Measurements from ENCODE around the gene CHGA. TPM values are rescaled to one million over a fixed set of nuclear protein-coding genes. Genes with fewer than 3 reads are reported as not detected.

The CHGA gene
- total and polyA plus RNA-seq, 2 of the 13 experiments (the other 11 are each of a cell fraction or from before 2014, with no cell fraction given): not detected

- TF ChIP-seq IKZF5 (CRISPR knock-in tag; IDR thresholded peaks at IDR 0.05) (peak; percentile 33; the same call in 1 of the 2 replicates), ZSCAN31 (CRISPR knock-in tag; IDR thresholded peaks at IDR 0.05; ENCODE audit: low read depth) (0 out of 2 replicates have a peak, but pooled peaks have one; percentile 22), KLF6 (CRISPR knock-in tag; IDR thresholded peaks at IDR 0.05) (no peak), MXI1 (IDR thresholded peaks at IDR 0.05; ENCODE audit: borderline replicate concordance, low read depth, low read length) (peak; percentile 50; the same call in 1 of the 3 replicates), ELF3 (CRISPR knock-in tag; IDR thresholded peaks at IDR 0.05) (0 out of 2 replicates have a peak, but pooled peaks have one; percentile 30), NR2F6 (IDR thresholded peaks at IDR 0.05) (no peak), NR2F6 (CRISPR knock-in tag; IDR thresholded peaks at IDR 0.05) (peak; percentile 19; the same call in 1 of the 2 replicates), THAP11 (CRISPR knock-in tag; IDR thresholded peaks at IDR 0.05) (0 out of 2 replicates have a peak, but pooled peaks have one; percentile 24), HNRNPL (IDR thresholded peaks at IDR 0.05; ENCODE audit: low read depth, low read length) (peak; percentile 95), ZNF747 (CRISPR knock-in tag; IDR thresholded peaks at IDR 0.05; ENCODE audit: borderline replicate concordance) (no peak), KDM2A (CRISPR knock-in tag; IDR thresholded peaks at IDR 0.05; ENCODE audit: borderline replicate concordance, low read depth) (peak; percentile 72), CTCF (CRISPR knock-in tag; IDR thresholded peaks at IDR 0.05) (peak; percentile 97), ZNF564 (CRISPR knock-in tag; IDR thresholded peaks at IDR 0.05) (no peak), STAG1 (CRISPR knock-in tag; IDR thresholded peaks at IDR 0.05) (peak; percentile 99), MAX (IDR thresholded peaks at IDR 0.05) (peak; percentile 70; the same call in 1 of the 2 replicates), SP2 (CRISPR knock-in tag; IDR thresholded peaks at IDR 0.05) (peak; percentile 31; the same call in 1 of the 2 replicates), CBX5 (CRISPR knock-in tag; IDR thresholded peaks at IDR 0.05; ENCODE audit: borderline replicate concordance) (0 out of 2 replicates have a peak, but pooled peaks have one; percentile 50), SALL1 (CRISPR knock-in tag; IDR thresholded peaks at IDR 0.05) (peak; percentile 37; the same call in 1 of the 2 replicates)
- TF ChIP-seq, protein P1, sequence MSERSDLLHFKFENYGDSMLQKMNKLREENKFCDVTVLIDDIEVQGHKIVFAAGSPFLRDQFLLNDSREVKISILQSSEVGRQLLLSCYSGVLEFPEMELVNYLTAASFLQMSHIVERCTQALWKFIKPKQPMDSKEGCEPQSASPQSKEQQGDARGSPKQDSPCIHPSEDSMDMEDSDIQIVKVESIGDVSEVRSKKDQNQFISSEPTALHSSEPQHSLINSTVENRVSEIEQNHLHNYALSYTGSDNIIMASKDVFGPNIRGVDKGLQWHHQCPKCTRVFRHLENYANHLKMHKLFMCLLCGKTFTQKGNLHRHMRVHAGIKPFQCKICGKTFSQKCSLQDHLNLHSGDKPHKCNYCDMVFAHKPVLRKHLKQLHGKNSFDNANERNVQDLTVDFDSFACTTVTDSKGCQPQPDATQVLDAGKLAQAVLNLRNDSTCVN (CRISPR knock-in tag; IDR thresholded peaks at IDR 0.05; ENCODE audit: borderline replicate concordance): 0 out of 2 replicates have a peak, but pooled peaks have one; percentile 30
- TF ChIP-seq, protein P2, sequence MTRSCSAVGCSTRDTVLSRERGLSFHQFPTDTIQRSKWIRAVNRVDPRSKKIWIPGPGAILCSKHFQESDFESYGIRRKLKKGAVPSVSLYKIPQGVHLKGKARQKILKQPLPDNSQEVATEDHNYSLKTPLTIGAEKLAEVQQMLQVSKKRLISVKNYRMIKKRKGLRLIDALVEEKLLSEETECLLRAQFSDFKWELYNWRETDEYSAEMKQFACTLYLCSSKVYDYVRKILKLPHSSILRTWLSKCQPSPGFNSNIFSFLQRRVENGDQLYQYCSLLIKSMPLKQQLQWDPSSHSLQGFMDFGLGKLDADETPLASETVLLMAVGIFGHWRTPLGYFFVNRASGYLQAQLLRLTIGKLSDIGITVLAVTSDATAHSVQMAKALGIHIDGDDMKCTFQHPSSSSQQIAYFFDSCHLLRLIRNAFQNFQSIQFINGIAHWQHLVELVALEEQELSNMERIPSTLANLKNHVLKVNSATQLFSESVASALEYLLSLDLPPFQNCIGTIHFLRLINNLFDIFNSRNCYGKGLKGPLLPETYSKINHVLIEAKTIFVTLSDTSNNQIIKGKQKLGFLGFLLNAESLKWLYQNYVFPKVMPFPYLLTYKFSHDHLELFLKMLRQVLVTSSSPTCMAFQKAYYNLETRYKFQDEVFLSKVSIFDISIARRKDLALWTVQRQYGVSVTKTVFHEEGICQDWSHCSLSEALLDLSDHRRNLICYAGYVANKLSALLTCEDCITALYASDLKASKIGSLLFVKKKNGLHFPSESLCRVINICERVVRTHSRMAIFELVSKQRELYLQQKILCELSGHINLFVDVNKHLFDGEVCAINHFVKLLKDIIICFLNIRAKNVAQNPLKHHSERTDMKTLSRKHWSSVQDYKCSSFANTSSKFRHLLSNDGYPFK (CRISPR knock-in tag; IDR thresholded peaks at IDR 0.05; ENCODE audit: borderline replicate concordance): no peak
- TF ChIP-seq, protein P3, sequence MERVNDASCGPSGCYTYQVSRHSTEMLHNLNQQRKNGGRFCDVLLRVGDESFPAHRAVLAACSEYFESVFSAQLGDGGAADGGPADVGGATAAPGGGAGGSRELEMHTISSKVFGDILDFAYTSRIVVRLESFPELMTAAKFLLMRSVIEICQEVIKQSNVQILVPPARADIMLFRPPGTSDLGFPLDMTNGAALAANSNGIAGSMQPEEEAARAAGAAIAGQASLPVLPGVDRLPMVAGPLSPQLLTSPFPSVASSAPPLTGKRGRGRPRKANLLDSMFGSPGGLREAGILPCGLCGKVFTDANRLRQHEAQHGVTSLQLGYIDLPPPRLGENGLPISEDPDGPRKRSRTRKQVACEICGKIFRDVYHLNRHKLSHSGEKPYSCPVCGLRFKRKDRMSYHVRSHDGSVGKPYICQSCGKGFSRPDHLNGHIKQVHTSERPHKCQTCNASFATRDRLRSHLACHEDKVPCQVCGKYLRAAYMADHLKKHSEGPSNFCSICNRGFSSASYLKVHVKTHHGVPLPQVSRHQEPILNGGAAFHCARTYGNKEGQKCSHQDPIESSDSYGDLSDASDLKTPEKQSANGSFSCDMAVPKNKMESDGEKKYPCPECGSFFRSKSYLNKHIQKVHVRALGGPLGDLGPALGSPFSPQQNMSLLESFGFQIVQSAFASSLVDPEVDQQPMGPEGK (CRISPR knock-in tag; IDR thresholded peaks at IDR 0.05): peak; percentile 54; the same call in 1 of the 2 replicates
Measured at GRCh38 chr14:92951912-92952471, 29.0 kb downstream of the CHGA start (continued).
